Breast epithelium (tissue), 4 donors: Measurements from ENCODE around the gene CNTNAP2. TPM values are rescaled to one million over a fixed set of nuclear protein-coding genes. Genes with fewer than 3 reads are reported as not detected.

ENCODE experiments used
- DNase-seq, 2 donors: peaks; one replicate each; pipeline ENCODE4 v3.0.0-alpha.2; 2019; ENCODE audit warnings: low spot score in 2 of 2
- H3K27ac ChIP-seq, 2 donors: fragments of 200-600 bp; sonication (generic) in 1 of 2; one replicate each; pipeline ENCODE4 v1.5.1; 2016 to 2019; ENCODE audit warnings: mild to moderate bottlenecking in 1 of 2
- H3K27me3 ChIP-seq, 2 donors: fragments of 200-600 bp; sonication (generic) in 1 of 2; one replicate each; pipeline versions ENCODE4 v1.5.1 to v1.6.0; 2017 to 2019; ENCODE audit warnings: control low read depth in 1 of 2, mild to moderate bottlenecking in 1 of 2
- H3K36me3 ChIP-seq: fragments of 200-600 bp; one replicate; pipeline ENCODE4 v1.5.1; 2019
- H3K4me1 ChIP-seq, 2 donors: fragments of 200-600 bp; sonication (generic); one replicate each; pipeline ENCODE4 v1.5.1; 2016 to 2019; ENCODE audit warnings: control low read depth in 1 of 2
- H3K4me3 ChIP-seq, 3 donors: fragments of 200-600 bp; sonication (generic); 1 replicate in 2 of 3; 2 replicates in 1 of 3; pipeline ENCODE4 v1.5.1; 2016 to 2019; ENCODE audit warnings: mild to moderate bottlenecking in 3 of 3, moderate library complexity in 2 of 3
- H3K9me3 ChIP-seq, 2 donors: fragments of 200-600 bp; sonication (generic) in 1 of 2; one replicate each; pipeline ENCODE4 v1.5.1; 2016 to 2019; ENCODE audit warnings: control low read depth in 1 of 2
- POLR2A ChIP-seq: fragments of 450-650 bp; IDR thresholded peaks from one replicate; pipeline ENCODE4 v1.6.1; 2016; ENCODE audit warnings: antibody characterized with exemption, mild to moderate bottlenecking, moderate library complexity
- POLR2AphosphoS5 ChIP-seq, 3 donors: sonication (generic); formaldehyde crosslinking; IDR thresholded peaks; one replicate each; pipeline ENCODE4 v1.6.1; 2017; ENCODE audit warnings: antibody characterized with exemption in 3 of 3
- intact Hi-C: fragments of 100-400 bp; cut with DNase I; formaldehyde crosslinking; loops from one replicate; pipeline ENCODE4 v1.15.1; 2023; ENCODE audit warnings: low total_unique reads
- total RNA-seq, 3 donors: library from RNA; depleted of rRNA; stranded (reverse); fragments of >200 nt; gene quantifications; one replicate each; pipeline ENCODE4 v1.1.0, GENCODE V29; 2016
- TF ChIP-seq, protein P1 (sequence below), 3 donors: fragments of 450-650 bp; IDR thresholded peaks; one replicate each; pipeline ENCODE4 v1.5.1; 2016 to 2017; ENCODE audit warnings: antibody characterized with exemption in 3 of 3, mild to moderate bottlenecking in 3 of 3, moderate library complexity in 3 of 3

Gene CNTNAP2
- total RNA-seq, 3 donors from 2014 or later: 0.29 to 0.66 TPM; not detected in 1

DNA sequence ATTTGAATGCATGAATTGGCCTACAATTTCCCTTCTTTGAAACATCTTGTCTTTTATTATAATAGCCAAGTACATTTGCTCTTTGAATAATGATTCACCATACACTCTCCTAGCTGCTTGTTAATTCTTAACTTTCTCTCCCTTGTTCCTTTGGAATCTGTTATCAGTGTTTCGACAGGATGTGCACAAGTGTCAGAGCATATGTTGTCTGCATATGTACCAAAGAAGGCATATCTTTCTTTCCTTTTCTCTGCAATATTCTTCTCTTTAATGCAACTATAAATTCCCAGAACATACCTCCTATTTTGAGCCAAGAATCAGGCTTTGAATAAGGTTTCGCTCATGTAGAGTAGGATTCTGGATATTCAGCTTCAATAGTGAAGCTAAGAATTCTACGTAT is 1625.7 kb downstream of the CNTNAP2 start:
- no peak overlapping the region for H3K27ac ChIP-seq
- H3K4me3 ChIP-seq: no peak overlapping the region
- intact Hi-C loops: no loop called here
- no peaks in the 10 kb centered on the region for H3K9me3 ChIP-seq
- TF ChIP-seq, protein P1, sequence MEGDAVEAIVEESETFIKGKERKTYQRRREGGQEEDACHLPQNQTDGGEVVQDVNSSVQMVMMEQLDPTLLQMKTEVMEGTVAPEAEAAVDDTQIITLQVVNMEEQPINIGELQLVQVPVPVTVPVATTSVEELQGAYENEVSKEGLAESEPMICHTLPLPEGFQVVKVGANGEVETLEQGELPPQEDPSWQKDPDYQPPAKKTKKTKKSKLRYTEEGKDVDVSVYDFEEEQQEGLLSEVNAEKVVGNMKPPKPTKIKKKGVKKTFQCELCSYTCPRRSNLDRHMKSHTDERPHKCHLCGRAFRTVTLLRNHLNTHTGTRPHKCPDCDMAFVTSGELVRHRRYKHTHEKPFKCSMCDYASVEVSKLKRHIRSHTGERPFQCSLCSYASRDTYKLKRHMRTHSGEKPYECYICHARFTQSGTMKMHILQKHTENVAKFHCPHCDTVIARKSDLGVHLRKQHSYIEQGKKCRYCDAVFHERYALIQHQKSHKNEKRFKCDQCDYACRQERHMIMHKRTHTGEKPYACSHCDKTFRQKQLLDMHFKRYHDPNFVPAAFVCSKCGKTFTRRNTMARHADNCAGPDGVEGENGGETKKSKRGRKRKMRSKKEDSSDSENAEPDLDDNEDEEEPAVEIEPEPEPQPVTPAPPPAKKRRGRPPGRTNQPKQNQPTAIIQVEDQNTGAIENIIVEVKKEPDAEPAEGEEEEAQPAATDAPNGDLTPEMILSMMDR (IDR thresholded peaks at IDR 0.05): no peak
- TF ChIP-seq POLR2A (no peak), POLR2AphosphoS5 (IDR thresholded peaks at IDR 0.05) (no peak)
- no peaks in the 10 kb centered on the region for H3K27me3 ChIP-seq
- DNase-seq: no peak
- no peaks in the 10 kb centered on the region for H3K4me1 ChIP-seq
- H3K36me3 ChIP-seq: no peaks in the 10 kb centered on the region

GRCh38 chr7:147756300-147756699 is 1639.7 kb downstream of the CNTNAP2 start:
- H3K4me3 ChIP-seq: no peak overlapping the region
- H3K4me1 ChIP-seq: no peaks in the 10 kb centered on the region
- TF ChIP-seq POLR2A: no peak
- TF ChIP-seq, protein P1 (IDR thresholded peaks at IDR 0.05): no peak
- TF ChIP-seq POLR2AphosphoS5 (IDR thresholded peaks at IDR 0.05): no peak
- no peak overlapping the region for H3K27ac ChIP-seq
- intact Hi-C loops: no loop called here
- H3K36me3 ChIP-seq: no peaks in the 10 kb centered on the region
- H3K27me3 ChIP-seq: no peaks in the 10 kb centered on the region
- H3K9me3 ChIP-seq: no peaks in the 10 kb centered on the region
- no peak for DNase-seq

- intact Hi-C loops: no loop called here
- no peak overlapping the region for H3K4me3 ChIP-seq
- H3K36me3 ChIP-seq: no peaks in the 10 kb centered on the region
- no peak for DNase-seq
- no peaks in the 10 kb centered on the region for H3K4me1 ChIP-seq
- no peaks in the 10 kb centered on the region for H3K27me3 ChIP-seq
- H3K27ac ChIP-seq: no peak overlapping the region
- no peaks in the 10 kb centered on the region for H3K9me3 ChIP-seq
- no peak for TF ChIP-seq POLR2A
- TF ChIP-seq, protein P1 (IDR thresholded peaks at IDR 0.05): no peak
- no peak for TF ChIP-seq POLR2AphosphoS5 (IDR thresholded peaks at IDR 0.05)
Measured at GRCh38 chr7:147759327-147759943, 1642.8 kb downstream of the CNTNAP2 start.

GRCh38 chr7:147765301-147765700 is 1648.7 kb downstream of the CNTNAP2 start:
- H3K27me3 ChIP-seq: no peaks in the 10 kb centered on the region
- H3K4me3 ChIP-seq: no peak overlapping the region
- no peaks in the 10 kb centered on the region for H3K36me3 ChIP-seq
- no peak for DNase-seq
- no peak for TF ChIP-seq POLR2A
- TF ChIP-seq, protein P1 (IDR thresholded peaks at IDR 0.05): no peak
- no peak for TF ChIP-seq POLR2AphosphoS5 (IDR thresholded peaks at IDR 0.05)
- H3K9me3 ChIP-seq: no peaks in the 10 kb centered on the region
- intact Hi-C loops: no loop called here
- no peaks in the 10 kb centered on the region for H3K4me1 ChIP-seq
- no peak overlapping the region for H3K27ac ChIP-seq

GRCh38 chr7:147771344-147771743 is 1654.7 kb downstream of the CNTNAP2 start:
- H3K4me1 ChIP-seq: no peaks in the 10 kb centered on the region
- no peak overlapping the region for H3K4me3 ChIP-seq
- H3K27me3 ChIP-seq: no peaks in the 10 kb centered on the region
- no peaks in the 10 kb centered on the region for H3K36me3 ChIP-seq
- intact Hi-C loops: no loop called here
- TF ChIP-seq, protein P1 (IDR thresholded peaks at IDR 0.05): no peak
- TF ChIP-seq POLR2A: no peak
- no peak for TF ChIP-seq POLR2AphosphoS5 (IDR thresholded peaks at IDR 0.05)
- no peak overlapping the region for H3K27ac ChIP-seq
- DNase-seq: no peak
- no peaks in the 10 kb centered on the region for H3K9me3 ChIP-seq
